GM18517 (cell line): Measurements from ENCODE around the gene CASR.
"Not testable (repeated sequence)": the region's sequence is repeated elsewhere in the genome, so short reads cannot be mapped to it uniquely, and the experiment has no call there.

ENCODE experiments used
- ATAC-seq: cut with Tn5 transposase; IDR thresholded peaks from one replicate; pipeline ENCODE4 v1.9.1; 2021; ENCODE audit warnings: mild to moderate bottlenecking, moderate library complexity; ENCODE audit not compliant: unreplicated experiment

CASR gene

GRCh38 chr3:122183521-122183892 lies at the start of gene CASR:
Gene CASR (plus strand): TSS chr3:122183668. CDS start chr3:122254190, 70,522 bp downstream.
- ATAC-seq, result no peak

GRCh38 chr3:122146466-122146865 lies 37.0 kb upstream of the CASR start:
- no peak for ATAC-seq

GRCh38 chr3:122148941-122149627 lies 34.4 kb upstream of the CASR start:
- ATAC-seq, result no peak

GRCh38 chr3:122151480-122151879 lies 32.0 kb upstream of the CASR start:
- no peak for ATAC-seq

- not testable (repeated sequence) for ATAC-seq
Measured at GRCh38 chr3:122164983-122165382, 18.5 kb upstream of the CASR start.

GRCh38 chr3:122167630-122168029 lies 15.8 kb upstream of the CASR start:
- ATAC-seq, result no peak

GRCh38 chr3:122168044-122168443 lies 15.4 kb upstream of the CASR start:
- no peak for ATAC-seq

- no peak for ATAC-seq
Measured at GRCh38 chr3:122169911-122170310, 13.6 kb upstream of the CASR start.

GRCh38 chr3:122171361-122171760 lies 12.1 kb upstream of the CASR start:
- ATAC-seq, result not testable (repeated sequence)

- ATAC-seq, result no peak
Measured at GRCh38 chr3:122178711-122179110, 4.8 kb upstream of the CASR start.

- no peak for ATAC-seq
Measured at GRCh38 chr3:122183893-122184590, 574 bp downstream of the CASR start.

- no peak for ATAC-seq
Measured at GRCh38 chr3:122184591-122184929, 1.1 kb downstream of the CASR start.

GRCh38 chr3:122186372-122186771 lies 2.9 kb downstream of the CASR start:
- ATAC-seq, result no peak

GRCh38 chr3:122188737-122189136 lies 5.3 kb downstream of the CASR start:
- no peak for ATAC-seq

- ATAC-seq, result no peak
Measured at GRCh38 chr3:122189357-122189756, 5.9 kb downstream of the CASR start.

- no peak for ATAC-seq
Measured at GRCh38 chr3:122190525-122190924, 7.1 kb downstream of the CASR start.

- no peak for ATAC-seq
Measured at GRCh38 chr3:122198966-122199365, 15.5 kb downstream of the CASR start.

GRCh38 chr3:122199552-122199951 lies 16.1 kb downstream of the CASR start:
- ATAC-seq, result no peak

- no peak for ATAC-seq
Measured at GRCh38 chr3:122200661-122201060, 17.2 kb downstream of the CASR start.

- ATAC-seq, result not testable (repeated sequence)
Measured at GRCh38 chr3:122201476-122201875, 18.0 kb downstream of the CASR start.

- no peak for ATAC-seq
Measured at GRCh38 chr3:122208579-122208978, 25.1 kb downstream of the CASR start.

GRCh38 chr3:122213650-122214049 lies 30.2 kb downstream of the CASR start:
- ATAC-seq, result no peak

GRCh38 chr3:122214711-122215110 lies 31.2 kb downstream of the CASR start:
- no peak for ATAC-seq
